ENCODE measurements around the gene SBDS. TPM values are rescaled to one million over a fixed set of nuclear protein-coding genes. Genes with fewer than 3 reads are reported as not detected.
"Not testable (repeated sequence)": the region's sequence is repeated elsewhere in the genome, so short reads cannot be mapped to it uniquely, and the experiment has no call there.

The SBDS gene
- total RNA-seq, 1 experiment from 2014 or later = 91.7 TPM

- H3K9ac ChIP-seq (ENCODE audit: low read length) = no peak overlapping the region
- no peaks in the 10 kb centered on the region for H3K27me3 ChIP-seq (ENCODE audit: low read length)
- TF ChIP-seq EZH2phosphoT487 (IDR thresholded peaks at IDR 0.05; ENCODE audit: borderline replicate concordance, low read length) = no peak
- TF ChIP-seq CTCF (conservative IDR thresholded peaks at IDR 0.05; ENCODE audit: low read depth, low read length) = no peak
- TF ChIP-seq EZH2 (IDR thresholded peaks at IDR 0.05; ENCODE audit: low read length, unreplicated experiment) = no peak
- H4K20me1 ChIP-seq (ENCODE audit: low read length) = no peaks in the 10 kb centered on the region
- H3K9me3 ChIP-seq (ENCODE audit: low read length) = no peaks in the 10 kb centered on the region
- BruUV-seq (replicated peaks) = no TSS peak
- H3K4me3 ChIP-seq (ENCODE audit: low read length) = no peak overlapping the region
- no peak overlapping the region for H3K4me2 ChIP-seq (ENCODE audit: low read length)
- no peak overlapping the region for H2AFZ ChIP-seq (ENCODE audit: low read length)
- H3K79me2 ChIP-seq (ENCODE audit: low read length) = 0 out of 2 replicates have a peak, but pooled peaks cover 8% of the 10 kb centered on the region
- intact Hi-C loops (cut with micrococcal nuclease) = no loop called here
- POLR2A ChIA-PET (ENCODE audit: unreplicated experiment) = no interaction called here
- H3F3A ChIP-seq (ENCODE audit: low read length, unreplicated experiment) = no peaks in the 10 kb centered on the region
- no peaks in the 10 kb centered on the region for H3K9me2 ChIP-seq (replicated peaks; ENCODE audit: low read length)
- CTCF ChIA-PET = no interaction called here
- ATAC-seq (no peak), DNase-seq (no peak)
- H3K27ac ChIP-seq (ENCODE audit: low read length) = no peak overlapping the region
- H3K4me1 ChIP-seq (ENCODE audit: insufficient read depth, low read length) = no peaks in the 10 kb centered on the region
- peaks cover 3% of the 10 kb centered on the region; the same call in 1 of the 2 replicates for H3K36me3 ChIP-seq (ENCODE audit: low read depth, low read length)
These were observed 12.9 kb upstream of the SBDS start for GRCh38 chr7:67008260-67008659.

- Histone ChIP-seq H3K79me2 (ENCODE audit: low read length) (0 out of 2 replicates have a peak, but pooled peaks cover 8% of the 10 kb centered on the region), H3F3A (ENCODE audit: low read length, unreplicated experiment) (no peaks in the 10 kb centered on the region), H3K27me3 (ENCODE audit: low read length) (no peaks in the 10 kb centered on the region), H2AFZ (ENCODE audit: low read length) (no peak overlapping the region), H3K9me2 (replicated peaks; ENCODE audit: low read length) (no peaks in the 10 kb centered on the region), H3K27ac (ENCODE audit: low read length) (no peak overlapping the region), H4K20me1 (ENCODE audit: low read length) (no peaks in the 10 kb centered on the region), H3K9ac (ENCODE audit: low read length) (no peak overlapping the region), H3K4me1 (ENCODE audit: insufficient read depth, low read length) (no peaks in the 10 kb centered on the region), H3K36me3 (ENCODE audit: low read depth, low read length) (peaks cover 3% of the 10 kb centered on the region; the same call in 1 of the 2 replicates), H3K4me2 (ENCODE audit: low read length) (no peak overlapping the region), H3K9me3 (ENCODE audit: low read length) (no peaks in the 10 kb centered on the region), H3K4me3 (ENCODE audit: low read length) (no peak overlapping the region)
- intact Hi-C loops (cut with micrococcal nuclease) = no loop called here
- BruUV-seq (replicated peaks) = no TSS peak
- TF ChIP-seq EZH2 (IDR thresholded peaks at IDR 0.05; ENCODE audit: low read length, unreplicated experiment) (no peak), CTCF (conservative IDR thresholded peaks at IDR 0.05; ENCODE audit: low read depth, low read length) (no peak), EZH2phosphoT487 (IDR thresholded peaks at IDR 0.05; ENCODE audit: borderline replicate concordance, low read length) (no peak)
- CTCF ChIA-PET = no interaction called here
- POLR2A ChIA-PET (ENCODE audit: unreplicated experiment) = no interaction called here
- DNase-seq (peak; percentile 3), ATAC-seq (no peak; the same call in 1 of the 2 replicates)
These were observed 11.6 kb upstream of the SBDS start for GRCh38 chr7:67006965-67007364.

GRCh38 chr7:67004145-67004544 is 8.8 kb upstream of the SBDS start:
- POLR2A ChIA-PET (ENCODE audit: unreplicated experiment); ATAC-seq; BruUV-seq (replicated peaks): not testable (repeated sequence)

GRCh38 chr7:67000601-67001258 is 5.3 kb upstream of the SBDS start:
- ATAC-seq; CTCF ChIA-PET; intact Hi-C loops (cut with micrococcal nuclease): not testable (repeated sequence)

More at GRCh38 chr7:67004145-67004544, 8.8 kb upstream of the SBDS start:
- H3K4me2 ChIP-seq (ENCODE audit: low read length); H2AFZ ChIP-seq (ENCODE audit: low read length); H3K9me3 ChIP-seq (ENCODE audit: low read length); H3K36me3 ChIP-seq (ENCODE audit: low read depth, low read length); CTCF ChIA-PET; H3K79me2 ChIP-seq (ENCODE audit: low read length); H3K4me1 ChIP-seq (ENCODE audit: insufficient read depth, low read length); H3K4me3 ChIP-seq (ENCODE audit: low read length); H4K20me1 ChIP-seq (ENCODE audit: low read length); H3K27ac ChIP-seq (ENCODE audit: low read length); intact Hi-C loops (cut with micrococcal nuclease); H3K9ac ChIP-seq (ENCODE audit: low read length); DNase-seq; H3K9me2 ChIP-seq (replicated peaks; ENCODE audit: low read length); H3K27me3 ChIP-seq (ENCODE audit: low read length); H3F3A ChIP-seq (ENCODE audit: low read length, unreplicated experiment): not testable (repeated sequence)

More at GRCh38 chr7:67000601-67001258, 5.3 kb upstream of the SBDS start:
- H3K27ac ChIP-seq (ENCODE audit: low read length); H3K4me1 ChIP-seq (ENCODE audit: insufficient read depth, low read length); H3K4me2 ChIP-seq (ENCODE audit: low read length); H4K20me1 ChIP-seq (ENCODE audit: low read length); H3F3A ChIP-seq (ENCODE audit: low read length, unreplicated experiment); H3K9me3 ChIP-seq (ENCODE audit: low read length); H3K4me3 ChIP-seq (ENCODE audit: low read length); H3K9ac ChIP-seq (ENCODE audit: low read length); H3K36me3 ChIP-seq (ENCODE audit: low read depth, low read length); BruUV-seq (replicated peaks); H3K9me2 ChIP-seq (replicated peaks; ENCODE audit: low read length); H2AFZ ChIP-seq (ENCODE audit: low read length); POLR2A ChIA-PET (ENCODE audit: unreplicated experiment); H3K27me3 ChIP-seq (ENCODE audit: low read length): not testable (repeated sequence)
- DNase-seq = peak; percentile 37
- peaks cover 23% of the 10 kb centered on the region for H3K79me2 ChIP-seq (ENCODE audit: low read length)

Measured in PC-3 (cell line).